Right lobe of liver (tissue), 4 donors: ENCODE data around the gene WWC1.

Experiments
- CTCF ChIP-seq, 4 donors: fragments of 200-600 bp in 3 of 4; fragments of 450-650 bp in 1 of 4; IDR thresholded peaks; one replicate each; pipeline versions ENCODE4 v1.5.1 to v1.8.0; 2016 to 2022; ENCODE audit warnings: antibody characterized with exemption in 4 of 4, mild to moderate bottlenecking in 2 of 4
- POLR2A ChIP-seq: fragments of 450-650 bp; IDR thresholded peaks from one replicate; pipeline ENCODE4 v1.6.1; 2017; ENCODE audit warnings: antibody characterized with exemption, mild to moderate bottlenecking
- donor health status: DM: no; HTN: no; CAD: no.
- donor health status: DM: no; HTN: no; CAD: no.
- donor health status: DM: no; HTN: yes; CAD: no.

GRCh38 chr5:168469816-168470215 is 178.4 kb downstream of the WWC1 start:
- TF ChIP-seq CTCF (IDR thresholded peaks at IDR 0.05): no peak
- TF ChIP-seq POLR2A: no peak
